Sciatic nerve (tissue), 2 donors: ENCODE results near the gene ATP2B3. TPM values are rescaled to one million over a fixed set of nuclear protein-coding genes. Genes with fewer than 3 reads are reported as not detected.

Source experiments
- ATAC-seq: fragments of 200-7000 bp; cut with Tn5 transposase; one replicate; pipeline ENCODE4 v1.9.1; 2020; ENCODE audit warnings: mild to moderate bottlenecking, moderate library complexity
- DNase-seq: peaks from one replicate; pipeline ENCODE4 v3.0.0-alpha.2; 2020; ENCODE audit warnings: low spot score
- intact Hi-C: fragments of 100-400 bp; cut with DNase I; formaldehyde crosslinking; loops from one replicate; pipeline ENCODE4 v1.14.2; 2022
- total RNA-seq: library from RNA; stranded (reverse); fragmentation: NEBNext Ultra II Directional; extraction: Animal tissue kit (Norgen Biotek cat#: 25700); gene quantifications from one replicate; pipeline ENCODE4 v1.2.1, GENCODE V29; 2021
- donor health status: DM: no; HTN: no; CAD: no.
- donor health status: DM: no; HTN: no; CAD: no.

Gene ATP2B3
- total RNA-seq, 1 donor from 2014 or later, result 0.09 TPM

DNA sequence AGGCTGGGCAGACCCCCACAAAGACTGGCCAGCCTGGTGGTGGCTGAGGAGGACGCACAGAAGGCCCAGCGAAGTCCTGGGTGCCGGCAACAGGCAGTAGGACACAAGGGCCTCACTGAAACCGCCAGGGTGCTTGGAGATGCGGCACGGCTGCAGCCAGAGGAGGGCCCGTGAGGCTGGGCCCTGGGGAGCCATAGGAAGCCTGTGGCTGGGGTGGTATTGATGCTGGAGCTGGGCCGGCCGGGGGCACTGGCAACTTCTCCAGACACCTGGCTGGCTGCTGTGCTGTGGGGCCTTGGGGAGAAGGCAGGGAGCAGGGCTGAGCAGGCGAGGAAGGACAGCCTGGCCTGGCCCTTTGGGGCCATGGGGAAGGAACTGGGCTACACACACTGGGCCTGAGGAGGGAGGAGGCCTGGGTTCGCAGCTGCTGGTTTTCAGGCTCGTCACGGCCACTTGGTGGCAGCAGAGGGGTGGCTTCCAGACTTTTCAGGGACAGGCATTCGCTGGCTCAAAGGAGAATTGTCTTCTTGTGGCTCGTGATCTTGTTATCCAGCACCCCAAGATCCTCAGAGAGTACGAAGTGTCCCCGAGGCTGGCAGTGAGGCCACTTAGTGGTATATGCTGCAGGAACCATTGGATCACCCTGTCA lies 37.2 kb downstream of the ATP2B3 start:
- peak; percentile 70 for ATAC-seq
- peak; percentile 85 for DNase-seq
- intact Hi-C loops, result loop anchor here (10.0 kb wide), 1 partner anchor 400 kb away; no protein-coding TSS in a partner anchor

GRCh38 chrX:153556767-153557166 lies 39.3 kb downstream of the ATP2B3 start:
- intact Hi-C loops, result loop anchor here (10.0 kb wide), 1 partner anchor 398 kb away; no protein-coding TSS in a partner anchor
- ATAC-seq, result no peak
- no peak for DNase-seq

DNA sequence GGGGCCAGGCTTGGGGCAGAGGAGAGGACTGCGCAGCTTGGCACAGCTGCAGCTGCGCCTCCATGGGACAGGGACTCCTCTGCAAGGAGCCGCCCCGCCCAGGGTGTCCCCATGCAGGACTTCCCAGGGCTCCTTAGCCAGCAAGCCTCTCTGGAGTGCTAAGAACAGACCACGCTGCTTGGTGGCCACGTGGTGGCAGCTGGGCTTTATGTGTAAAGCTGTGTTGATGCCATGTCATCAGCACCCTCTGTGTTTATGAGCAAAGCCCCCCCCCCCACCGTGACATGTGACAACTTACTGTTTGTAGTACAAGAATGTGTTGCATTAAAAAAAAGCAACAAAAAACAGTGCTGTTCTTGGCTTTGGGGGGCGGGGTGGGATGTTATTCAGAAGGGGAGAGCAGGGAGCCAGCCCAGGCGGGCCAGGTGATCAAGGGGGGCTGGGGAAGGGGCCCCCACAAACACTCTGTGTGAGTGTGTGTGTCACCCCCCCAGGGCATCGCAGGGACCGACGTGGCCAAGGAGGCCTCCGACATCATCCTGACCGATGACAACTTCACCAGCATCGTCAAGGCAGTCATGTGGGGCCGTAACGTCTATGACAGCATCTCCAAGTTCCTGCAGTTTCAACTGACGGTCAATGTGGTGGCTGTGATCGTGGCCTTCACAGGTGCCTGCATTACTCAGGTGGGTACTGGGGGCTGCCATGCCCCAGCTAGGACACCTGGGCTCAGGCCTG lies 40.3 kb downstream of the ATP2B3 start:
- DNase-seq, result no peak
- intact Hi-C loops, result loop anchor here (10.0 kb wide), 1 partner anchor 397 kb away; no protein-coding TSS in a partner anchor
- no peak for ATAC-seq

DNA sequence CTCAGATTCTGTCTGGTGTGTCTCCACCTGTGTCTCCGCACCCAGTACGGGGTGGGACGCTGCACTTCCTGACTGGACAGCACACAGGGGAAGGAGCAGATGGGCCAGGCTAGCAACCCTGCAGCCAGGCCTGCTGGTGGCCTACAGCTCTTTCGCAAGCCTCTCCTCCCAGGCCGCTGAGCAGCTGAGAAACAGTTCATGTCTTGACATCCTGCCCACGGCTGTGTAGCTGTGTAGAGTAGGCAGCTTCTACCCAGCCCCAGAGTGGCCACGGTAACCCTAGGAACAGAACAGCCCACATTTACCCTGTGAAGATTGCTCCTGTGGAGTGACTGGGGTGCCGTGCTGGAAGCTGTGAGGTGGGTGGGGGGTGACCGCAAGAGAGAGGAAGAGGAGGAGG lies 42.6 kb downstream of the ATP2B3 start:
- intact Hi-C loops, result loop anchor here (10.0 kb wide), 1 partner anchor 395 kb away; no protein-coding TSS in a partner anchor

GRCh38 chrX:153560466-153560865 lies 43.0 kb downstream of the ATP2B3 start:
- intact Hi-C loops, result no loop called here
- DNase-seq, result no peak
- no peak for ATAC-seq

More for the DNA sequence above, 42.6 kb downstream of the ATP2B3 start:
- peak; percentile 41 for ATAC-seq
- no peak for DNase-seq

DNA sequence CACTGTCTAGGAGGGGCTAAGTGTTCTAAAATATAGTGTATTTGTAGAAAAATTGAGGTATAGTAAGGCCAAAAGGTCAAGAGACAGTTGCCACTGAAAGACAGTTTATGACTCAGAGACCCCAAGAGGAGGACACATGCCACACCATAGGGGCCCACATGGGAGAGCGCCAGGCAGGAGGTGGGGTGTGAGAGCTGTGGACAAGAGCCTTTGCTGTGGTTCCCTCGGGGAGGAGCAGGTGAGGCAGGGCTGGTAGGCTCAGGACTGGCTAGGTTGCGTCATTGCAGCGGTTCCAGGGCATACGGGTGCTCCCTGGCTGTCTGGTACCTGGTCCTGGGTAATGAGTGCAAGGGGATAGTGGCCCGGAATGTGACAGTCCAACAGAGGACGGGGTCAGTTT lies 43.9 kb downstream of the ATP2B3 start:
- no peak for DNase-seq
- ATAC-seq, result no peak
- intact Hi-C loops, result no loop called here

GRCh38 chrX:153562546-153562945 lies 45.1 kb downstream of the ATP2B3 start:
- ATAC-seq (no peak), DNase-seq (no peak)
- intact Hi-C loops, result no loop called here

DNA sequence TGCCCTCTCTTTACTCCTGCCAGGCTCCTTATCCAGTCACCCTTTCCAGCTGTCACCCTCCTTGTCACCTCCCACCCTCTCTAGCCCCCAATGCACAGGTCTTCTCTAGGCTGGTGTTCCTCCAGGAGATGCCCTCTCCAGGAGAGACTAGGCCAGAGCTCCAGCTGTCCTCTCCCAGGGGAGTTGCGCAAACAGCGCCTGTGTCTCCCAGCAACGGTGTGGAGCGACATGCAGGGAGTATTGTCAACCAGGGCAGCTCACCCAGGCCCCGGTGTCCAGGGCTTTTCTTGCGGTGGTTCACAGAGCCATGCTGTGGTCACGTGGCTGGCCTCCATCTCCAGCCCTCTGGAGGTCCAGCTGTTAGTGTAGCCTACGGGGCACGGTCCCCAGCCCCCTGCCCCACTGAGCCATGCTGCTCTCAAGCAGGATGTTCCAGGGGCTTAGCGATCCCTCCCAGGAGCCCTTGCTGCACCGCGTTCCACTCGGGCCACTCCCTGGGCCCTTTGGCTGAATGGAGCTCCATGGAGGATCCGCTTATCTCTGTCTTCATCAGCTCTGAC lies 46.7 kb downstream of the ATP2B3 start:
- DNase-seq (no peak), ATAC-seq (peak; percentile 38)
- intact Hi-C loops, result no loop called here

DNA sequence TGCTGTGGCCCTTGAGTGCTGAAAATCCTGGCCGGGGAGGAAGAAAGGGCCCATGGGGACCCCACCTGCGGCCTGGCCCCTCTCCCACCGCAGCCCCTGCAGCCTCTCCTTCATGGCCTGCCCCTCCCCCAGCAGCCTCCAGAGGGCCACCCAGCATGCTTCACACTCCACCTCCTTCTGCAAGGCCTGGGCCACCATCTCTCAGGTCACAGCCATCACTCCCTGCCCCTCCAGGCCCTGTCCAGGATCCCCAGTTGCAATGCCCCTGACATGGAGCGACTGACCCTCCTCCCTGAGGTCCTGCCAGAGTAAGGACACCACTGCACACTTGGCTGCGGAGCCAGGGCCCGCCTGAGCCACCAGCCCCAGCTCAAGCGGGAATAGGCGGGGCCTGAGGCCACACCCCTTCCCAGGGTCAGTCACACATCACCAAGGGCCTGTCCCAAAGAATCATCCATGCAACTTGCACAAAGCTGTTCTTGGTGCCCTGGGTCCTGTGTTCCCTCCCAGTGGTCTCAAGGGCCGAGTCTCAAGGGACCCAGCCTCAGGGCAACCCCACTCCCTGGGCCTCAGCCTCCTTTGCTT lies 48.6 kb downstream of the ATP2B3 start:
- ATAC-seq (no peak), DNase-seq (no peak)

GRCh38 chrX:153568451-153569011 lies 51.1 kb downstream of the ATP2B3 start:
- no peak for ATAC-seq
- intact Hi-C loops, result no loop called here
- DNase-seq, result no peak

More for the DNA sequence above, 48.6 kb downstream of the ATP2B3 start:
- intact Hi-C loops, result no loop called here

DNA sequence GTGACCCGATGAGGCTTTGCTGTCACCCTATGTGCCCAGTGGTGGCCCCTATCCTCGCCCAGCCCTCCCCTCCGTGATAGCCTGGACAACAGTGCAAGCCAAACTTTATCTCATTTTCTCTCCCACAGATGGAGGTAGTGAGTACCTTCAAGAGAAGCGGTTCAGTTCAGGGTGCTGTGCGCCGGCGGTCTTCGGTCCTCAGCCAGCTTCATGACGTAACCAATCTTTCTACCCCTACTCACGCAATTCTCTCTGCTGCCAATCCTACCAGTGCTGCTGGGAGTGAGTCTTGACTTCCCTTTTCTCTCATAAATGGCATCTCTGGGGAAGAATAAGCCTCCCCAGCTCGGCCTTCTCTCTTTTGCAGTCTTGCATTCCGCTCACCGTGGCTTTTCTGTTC lies 52.0 kb downstream of the ATP2B3 start:
- intact Hi-C loops, result no loop called here
- ATAC-seq (no peak), DNase-seq (no peak)

- no peak for ATAC-seq
- no peak for DNase-seq
- intact Hi-C loops, result no loop called here
Measured at GRCh38 chrX:153571534-153571908, 54.1 kb downstream of the ATP2B3 start.

DNA sequence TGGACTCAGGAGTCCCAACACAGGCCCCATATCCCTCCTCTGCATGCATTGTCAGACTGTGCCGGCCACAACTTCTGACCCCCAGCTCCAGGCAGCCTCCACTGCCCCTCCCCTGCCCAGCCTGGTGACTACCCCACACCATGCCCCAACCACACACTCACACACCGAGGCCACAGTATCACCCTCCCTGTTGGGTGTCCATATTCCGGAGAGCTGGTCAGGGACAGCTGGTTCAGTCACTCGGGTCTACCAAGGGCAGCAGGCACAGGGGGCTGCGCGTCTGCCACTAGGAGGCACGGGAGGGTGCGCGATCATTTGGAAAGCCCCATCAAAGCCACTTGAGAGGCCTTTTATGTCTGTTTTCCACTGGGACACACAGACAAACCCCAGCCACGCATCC lies 55.2 kb downstream of the ATP2B3 start:
- intact Hi-C loops, result no loop called here
- no peak for ATAC-seq
- no peak for DNase-seq

GRCh38 chrX:153573984-153574383 lies 56.5 kb downstream of the ATP2B3 start:
- DNase-seq, result no peak
- ATAC-seq, result no peak
- intact Hi-C loops, result no loop called here

DNA sequence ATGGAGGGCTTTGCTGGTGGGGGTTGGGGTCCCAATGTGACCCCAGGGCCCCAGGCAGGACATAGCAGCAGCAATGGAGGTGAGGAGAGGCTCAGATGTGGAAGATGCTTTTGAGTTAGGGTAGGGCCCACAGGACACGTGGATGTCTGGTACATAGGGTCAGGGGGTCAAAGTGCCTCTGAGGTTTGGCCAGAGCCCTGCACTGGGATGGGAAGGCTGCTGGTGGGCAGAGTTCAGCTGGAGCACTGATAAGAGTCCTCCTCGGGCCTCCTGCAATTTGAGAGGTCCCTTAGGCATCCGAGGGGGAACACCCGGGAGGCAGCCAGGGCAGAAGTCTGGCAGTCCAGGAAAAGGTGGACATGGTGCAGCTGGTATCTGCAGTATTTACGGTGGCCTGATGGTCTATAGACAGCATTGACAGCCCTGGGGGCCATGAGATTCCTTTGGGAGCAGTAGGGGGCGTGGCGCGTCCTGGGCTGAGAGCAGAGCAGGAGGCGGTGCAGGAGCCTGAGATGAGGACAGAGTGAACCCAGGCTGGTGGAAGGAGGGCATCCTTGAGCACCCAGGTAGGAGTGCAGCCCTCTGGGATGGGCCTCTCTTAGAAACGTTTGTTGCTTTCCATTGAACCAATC lies 58.9 kb downstream of the ATP2B3 start:
- DNase-seq (no peak), ATAC-seq (no peak)
- intact Hi-C loops, result no loop called here

DNA sequence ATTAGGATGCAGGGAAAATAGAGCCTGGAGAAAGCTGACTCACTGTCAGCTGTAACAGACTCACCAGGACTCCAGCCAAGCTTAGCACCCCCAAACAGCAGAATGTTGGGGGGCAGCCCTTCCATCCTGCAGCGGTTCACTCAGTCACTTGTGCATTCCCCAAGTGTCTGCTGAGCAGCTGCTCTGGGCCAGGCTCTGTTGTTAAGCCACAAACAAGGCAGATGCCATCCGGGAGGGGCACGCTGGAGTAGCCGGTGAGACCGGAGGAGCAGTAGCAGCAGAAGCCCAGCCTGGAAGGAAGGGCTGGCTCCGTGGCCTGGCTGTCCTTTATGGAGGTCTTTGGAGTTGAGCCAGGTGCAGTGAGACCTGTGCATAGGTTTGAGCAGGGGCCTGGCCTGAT lies 59.5 kb downstream of the ATP2B3 start:
- intact Hi-C loops, result no loop called here
- no peak for DNase-seq
- no peak for ATAC-seq

GRCh38 chrX:153578200-153578835 lies 60.9 kb downstream of the ATP2B3 start:
- intact Hi-C loops, result no loop called here
- ATAC-seq, result no peak
- DNase-seq, result no peak

GRCh38 chrX:153578889-153579288 lies 61.4 kb downstream of the ATP2B3 start:
- no peak for DNase-seq
- intact Hi-C loops, result no loop called here
- no peak for ATAC-seq
